ENCODE results near the gene SUPT20HL1. TPM values are rescaled to one million over a fixed set of nuclear protein-coding genes. Genes with fewer than 3 reads are reported as not detected.

The SUPT20HL1 gene
- total and polyA plus RNA-seq, 2 experiments from 2014 or later = not detected

DNA sequence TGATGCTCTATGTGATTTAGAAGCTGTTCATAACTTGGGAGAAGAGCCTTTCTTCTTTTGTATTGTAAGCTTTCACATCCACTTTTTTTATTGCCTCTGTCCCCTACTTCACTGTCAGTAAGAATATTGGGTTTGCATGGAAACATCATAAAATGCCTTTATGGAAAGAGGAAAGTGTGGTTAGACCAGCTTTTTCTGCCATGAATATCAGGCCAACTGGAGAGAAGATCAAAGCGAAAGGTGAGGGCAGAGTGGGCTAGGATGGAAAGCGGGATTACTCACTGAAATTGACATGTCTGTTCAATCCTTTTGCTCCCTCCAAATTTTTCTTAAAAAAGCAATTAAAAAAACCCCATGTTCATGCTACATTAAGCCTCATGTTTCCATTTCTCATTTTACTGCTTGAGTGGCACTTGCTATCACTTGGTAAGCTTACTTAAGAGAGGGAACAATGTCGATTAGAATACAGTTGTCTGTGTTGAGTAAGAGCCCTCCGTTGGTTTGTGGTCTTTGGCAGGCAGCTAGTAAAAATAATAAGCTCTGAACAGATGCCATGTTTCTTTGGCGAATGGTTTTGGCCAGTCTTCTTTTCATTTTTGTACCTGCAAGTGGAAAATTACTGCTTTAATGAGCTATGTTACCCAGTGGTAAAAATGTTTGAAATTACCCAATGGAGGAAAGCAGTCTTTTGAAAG lies 35.9 kb downstream of the SUPT20HL1 start:
- no peaks in the 10 kb centered on the region for H3K9me3 ChIP-seq (ENCODE audit: low read depth)
- in situ Hi-C loops (cut with MboI) = no loop called here

GRCh38 chrX:24396931-24397279 lies 36.5 kb downstream of the SUPT20HL1 start:
- Histone ChIP-seq H3K9me3 (ENCODE audit: low read depth) (no peaks in the 10 kb centered on the region), H4K20me1 (ENCODE audit: insufficient read depth) (no peaks in the 10 kb centered on the region), H3K4me1 (ENCODE audit: insufficient read depth) (peaks cover 4% of the 10 kb centered on the region; the same call in 1 of the 2 replicates), H3K27ac (no peak overlapping the region), H3F3A (ENCODE audit: insufficient read depth) (no peaks in the 10 kb centered on the region), H3K4me2 (ENCODE audit: unreplicated experiment) (no peak overlapping the region), H3K27me3 (replicated peaks; ENCODE audit: insufficient read depth) (no peaks in the 10 kb centered on the region), H2AFZ (no peak overlapping the region), H3K79me2 (ENCODE audit: insufficient read depth) (no peaks in the 10 kb centered on the region), H3K9me2 (ENCODE audit: insufficient read depth) (no peaks in the 10 kb centered on the region), H3K9ac (no peak overlapping the region), H3K4me3 (no peak overlapping the region), H3K36me3 (ENCODE audit: low read depth) (no peaks in the 10 kb centered on the region)
- 0 to 15% methylated on average over 1 of the region's 1 CpG for WGBS, 2 experiments (ENCODE audit: low coverage in 1 of 2, low lambda C conversion rate in 2 of 2, missing lambda C conversion rate in 2 of 2)
- in situ Hi-C loops (cut with MboI) = no loop called here
- peak; percentile 33 for DNase-seq
- TF ChIP-seq EZH2phosphoT487 (IDR thresholded peaks at IDR 0.05; ENCODE audit: insufficient read depth, low read depth) (no peak), EZH2 (IDR thresholded peaks at IDR 0.05; ENCODE audit: insufficient read depth, poor library complexity, severe bottlenecking) (no peak)

More for the DNA sequence above, 35.9 kb downstream of the SUPT20HL1 start:
- no peaks in the 10 kb centered on the region for H3K36me3 ChIP-seq (ENCODE audit: low read depth)
- no peak overlapping the region for H3K9ac ChIP-seq
- 18 to 19% methylated on average over 5 of the region's 5 CpGs for WGBS, 2 experiments (ENCODE audit: low coverage in 1 of 2, low lambda C conversion rate in 2 of 2, missing lambda C conversion rate in 2 of 2)
- H3K4me2 ChIP-seq (ENCODE audit: unreplicated experiment) = no peak overlapping the region
- no peaks in the 10 kb centered on the region for H3K27me3 ChIP-seq (replicated peaks; ENCODE audit: insufficient read depth)
- H3K27ac ChIP-seq = no peak overlapping the region
- H2AFZ ChIP-seq = no peak overlapping the region
- no peaks in the 10 kb centered on the region for H3F3A ChIP-seq (ENCODE audit: insufficient read depth)
- no peaks in the 10 kb centered on the region for H3K79me2 ChIP-seq (ENCODE audit: insufficient read depth)
- peaks cover 4% of the 10 kb centered on the region; the same call in 1 of the 2 replicates for H3K4me1 ChIP-seq (ENCODE audit: insufficient read depth)
- H3K4me3 ChIP-seq = no peak overlapping the region
- no peaks in the 10 kb centered on the region for H4K20me1 ChIP-seq (ENCODE audit: insufficient read depth)
- no peak for TF ChIP-seq EZH2phosphoT487 (IDR thresholded peaks at IDR 0.05; ENCODE audit: insufficient read depth, low read depth)
- TF ChIP-seq EZH2 (IDR thresholded peaks at IDR 0.05; ENCODE audit: insufficient read depth, poor library complexity, severe bottlenecking) = no peak
- DNase-seq = peak; percentile 39
- no peaks in the 10 kb centered on the region for H3K9me2 ChIP-seq (ENCODE audit: insufficient read depth)

- Histone ChIP-seq H3K4me1 (ENCODE audit: insufficient read depth) (peaks cover 4% of the 10 kb centered on the region; the same call in 1 of the 2 replicates), H3K4me2 (ENCODE audit: unreplicated experiment) (no peak overlapping the region), H2AFZ (no peak overlapping the region), H3K9me3 (ENCODE audit: low read depth) (no peaks in the 10 kb centered on the region), H3K36me3 (ENCODE audit: low read depth) (no peaks in the 10 kb centered on the region), H3K4me3 (no peak overlapping the region), H3K79me2 (ENCODE audit: insufficient read depth) (no peaks in the 10 kb centered on the region), H3K9ac (no peak overlapping the region), H3K27ac (no peak overlapping the region), H4K20me1 (ENCODE audit: insufficient read depth) (no peaks in the 10 kb centered on the region), H3F3A (ENCODE audit: insufficient read depth) (no peaks in the 10 kb centered on the region), H3K27me3 (replicated peaks; ENCODE audit: insufficient read depth) (no peaks in the 10 kb centered on the region), H3K9me2 (ENCODE audit: insufficient read depth) (no peaks in the 10 kb centered on the region)
- in situ Hi-C loops (cut with MboI) = no loop called here
- TF ChIP-seq EZH2phosphoT487 (IDR thresholded peaks at IDR 0.05; ENCODE audit: insufficient read depth, low read depth) (no peak), EZH2 (IDR thresholded peaks at IDR 0.05; ENCODE audit: insufficient read depth, poor library complexity, severe bottlenecking) (no peak)
- no peak for DNase-seq
- 89 to 90% methylated on average over 2 of the region's 2 CpGs for WGBS, 2 experiments (ENCODE audit: low coverage in 1 of 2, low lambda C conversion rate in 2 of 2, missing lambda C conversion rate in 2 of 2)
Measured at GRCh38 chrX:24398766-24399165, 38.3 kb downstream of the SUPT20HL1 start.

DNA sequence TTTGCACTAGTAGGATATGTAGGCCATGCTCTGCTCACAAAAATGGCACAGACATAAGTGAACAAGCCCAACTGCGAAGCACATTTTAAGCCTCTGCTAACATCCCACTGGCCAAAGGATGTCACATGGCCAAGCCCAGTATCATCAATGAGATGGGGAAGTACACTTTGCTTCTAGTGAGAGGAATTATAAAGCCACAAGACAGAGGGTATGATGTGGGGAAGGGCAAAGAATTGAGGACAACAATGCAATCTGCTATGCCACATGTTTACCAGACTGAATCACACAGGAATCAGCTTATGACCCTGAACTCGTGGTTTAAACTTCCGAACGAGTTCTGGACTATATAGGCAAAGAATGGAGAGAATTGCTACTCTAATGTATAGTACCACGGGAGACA lies 39.1 kb downstream of the SUPT20HL1 start:
- in situ Hi-C loops (cut with MboI) = no loop called here
- Histone ChIP-seq H3F3A (ENCODE audit: insufficient read depth) (no peaks in the 10 kb centered on the region), H3K27me3 (replicated peaks; ENCODE audit: insufficient read depth) (no peaks in the 10 kb centered on the region), H3K4me3 (no peak overlapping the region), H3K27ac (no peak overlapping the region), H3K9me3 (ENCODE audit: low read depth) (no peaks in the 10 kb centered on the region), H3K9me2 (ENCODE audit: insufficient read depth) (no peaks in the 10 kb centered on the region), H3K36me3 (ENCODE audit: low read depth) (no peaks in the 10 kb centered on the region), H3K9ac (no peak overlapping the region), H3K4me1 (ENCODE audit: insufficient read depth) (peaks cover 4% of the 10 kb centered on the region; the same call in 1 of the 2 replicates), H3K79me2 (ENCODE audit: insufficient read depth) (no peaks in the 10 kb centered on the region), H3K4me2 (ENCODE audit: unreplicated experiment) (no peak overlapping the region), H4K20me1 (ENCODE audit: insufficient read depth) (no peaks in the 10 kb centered on the region), H2AFZ (no peak overlapping the region)
- 72 to 81% methylated on average over 5 of the region's 5 CpGs for WGBS, 2 experiments (ENCODE audit: low coverage in 1 of 2, low lambda C conversion rate in 2 of 2, missing lambda C conversion rate in 2 of 2)
- DNase-seq = no peak
- TF ChIP-seq EZH2phosphoT487 (IDR thresholded peaks at IDR 0.05; ENCODE audit: insufficient read depth, low read depth) (no peak), EZH2 (IDR thresholded peaks at IDR 0.05; ENCODE audit: insufficient read depth, poor library complexity, severe bottlenecking) (no peak)

Data from GM23248 (cell line).